Keratinocyte (primary cell): ENCODE results near the gene ASB10. TPM values are rescaled to one million over a fixed set of nuclear protein-coding genes. Genes with fewer than 3 reads are reported as not detected.

Source experiments
- DNase-seq: peaks from one replicate; pipeline ENCODE4 v3.0.0-alpha.2; 2011; ENCODE audit warnings: low read depth, missing footprints, low spot score
- FAIRE-seq: peaks from 2 replicates; lab custom pipeline; 2011; peaks lifted over from hg19 to GRCh38; lab: Jason Lieb, UNC
- H2AFZ ChIP-seq: 2 replicates; pipeline ENCODE4 v1.6.0; 2012; ENCODE audit warnings: low read length, control low read depth, inconsistent platforms; ENCODE audit not compliant: control insufficient read depth
- H3K27ac ChIP-seq: 2 replicates; pipeline ENCODE4 v1.5.1; 2011; ENCODE audit warnings: low read length; ENCODE audit not compliant: control insufficient read depth, insufficient read depth
- H3K27me3 ChIP-seq: 3 replicates; pipeline ENCODE4 v1.6.0; 2011; ENCODE audit warnings: low read length; ENCODE audit not compliant: control insufficient read depth, insufficient read depth; ENCODE audit errors: extremely low read depth
- H3K36me3 ChIP-seq, 2 experiments: 2 replicates in 1 of 2; 3 replicates in 1 of 2; pipeline ENCODE4 v1.5.1; 2011; ENCODE audit warnings: low read length in 2 of 2, mild to moderate bottlenecking in 1 of 2; ENCODE audit not compliant: control insufficient read depth in 2 of 2, insufficient read depth in 2 of 2; ENCODE audit errors: extremely low read depth in 1 of 2
- H3K4me1 ChIP-seq: 3 replicates; pipeline ENCODE4 v1.5.1; 2011; ENCODE audit warnings: low read length; ENCODE audit not compliant: control insufficient read depth, insufficient read depth; ENCODE audit errors: extremely low read depth
- H3K4me2 ChIP-seq: 3 replicates; pipeline ENCODE4 v1.6.0; 2011; ENCODE audit warnings: low read depth, low read length; ENCODE audit not compliant: control insufficient read depth, insufficient read depth; ENCODE audit errors: extremely low read depth
- H3K4me3 ChIP-seq, 3 experiments: fragments of 200-600 bp in 1 of 3; sonication (generic) in 1 of 3; 2 replicates in 2 of 3; 3 replicates in 1 of 3; pipeline ENCODE4 v1.5.1; 2011 to 2016; ENCODE audit warnings: low read length in 3 of 3, mild to moderate bottlenecking in 3 of 3, control low read depth in 2 of 3, inconsistent platforms in 1 of 3, low read depth in 1 of 3, mixed read lengths in 1 of 3, mixed run types in 1 of 3, moderate library complexity in 1 of 3; ENCODE audit not compliant: control insufficient read depth in 2 of 3, insufficient read depth in 2 of 3; ENCODE audit errors: extremely low read depth in 1 of 3
- H3K79me2 ChIP-seq: 2 replicates; pipeline ENCODE4 v1.6.0; 2012; ENCODE audit warnings: low read length; ENCODE audit not compliant: control insufficient read depth, insufficient read depth
- H3K9ac ChIP-seq: 3 replicates; pipeline ENCODE4 v1.6.0; 2011; ENCODE audit warnings: low read length; ENCODE audit not compliant: control insufficient read depth, insufficient read depth; ENCODE audit errors: extremely low read depth
- H3K9me1 ChIP-seq: 3 replicates; pipeline ENCODE4 v1.6.0; 2011; ENCODE audit warnings: low read length; ENCODE audit not compliant: control insufficient read depth, insufficient read depth; ENCODE audit errors: extremely low read depth
- H3K9me3 ChIP-seq: 2 replicates; pipeline ENCODE4 v1.5.1; 2012; ENCODE audit warnings: low read depth, low read length; ENCODE audit not compliant: control insufficient read depth
- H4K20me1 ChIP-seq: 3 replicates; pipeline ENCODE4 v1.6.0; 2011; ENCODE audit warnings: low read length; ENCODE audit not compliant: control insufficient read depth, insufficient read depth; ENCODE audit errors: extremely low read depth
- EZH2 ChIP-seq: IDR thresholded peaks from one replicate; pipeline ENCODE4 v1.6.1; 2012; ENCODE audit warnings: inconsistent platforms, mild to moderate bottlenecking, low read length, moderate library complexity
- dilution Hi-C: fragments of 300-500 bp; cut with MboI; formaldehyde crosslinking; loops from one replicate; pipeline ENCODE4 v1.7.0; 2020; ENCODE audit warnings: low sequenced_read_pairs; ENCODE audit not compliant: extremely low pct_ligation_motif_present
- polyA plus RNA-seq, 5 experiments: library from polyadenylated mRNA; depleted of rRNA in 3 of 5; stranded (reverse) in 3 of 5; stranded (forward) in 1 of 5; unstranded in 1 of 5; fragments of >200 nt; gene quantifications; 1 replicate in 1 of 5; 2 replicates in 3 of 5; 3 replicates in 1 of 5; pipeline versions ENCODE4 v1.2.1 to v1.2.3, GENCODE V29; 2011 to 2012; ENCODE audit warnings: missing spikeins in 2 of 5, low read depth in 1 of 5, low replicate concordance in 1 of 5
- TF ChIP-seq, protein P1 (sequence below), 3 experiments: IDR thresholded peaks in 1 of 3; conservative IDR thresholded peaks in 1 of 3; optimal IDR thresholded peaks in 1 of 3; 2 replicates in 2 of 3; 3 replicates in 1 of 3; pipeline versions ENCODE3 to v1.5.1; 2011; ENCODE audit warnings: low read length in 3 of 3, mild to moderate bottlenecking in 3 of 3, moderate library complexity in 2 of 3, control low read depth in 1 of 3, inconsistent platforms in 1 of 3; ENCODE audit not compliant: insufficient read depth in 2 of 3; ENCODE audit errors: extremely low read depth in 1 of 3

Gene ASB10
- polyA plus RNA-seq, 1 donor (not counting 4 experiments of a cell fraction or from before 2014, with no cell fraction given), result not detected

DNA sequence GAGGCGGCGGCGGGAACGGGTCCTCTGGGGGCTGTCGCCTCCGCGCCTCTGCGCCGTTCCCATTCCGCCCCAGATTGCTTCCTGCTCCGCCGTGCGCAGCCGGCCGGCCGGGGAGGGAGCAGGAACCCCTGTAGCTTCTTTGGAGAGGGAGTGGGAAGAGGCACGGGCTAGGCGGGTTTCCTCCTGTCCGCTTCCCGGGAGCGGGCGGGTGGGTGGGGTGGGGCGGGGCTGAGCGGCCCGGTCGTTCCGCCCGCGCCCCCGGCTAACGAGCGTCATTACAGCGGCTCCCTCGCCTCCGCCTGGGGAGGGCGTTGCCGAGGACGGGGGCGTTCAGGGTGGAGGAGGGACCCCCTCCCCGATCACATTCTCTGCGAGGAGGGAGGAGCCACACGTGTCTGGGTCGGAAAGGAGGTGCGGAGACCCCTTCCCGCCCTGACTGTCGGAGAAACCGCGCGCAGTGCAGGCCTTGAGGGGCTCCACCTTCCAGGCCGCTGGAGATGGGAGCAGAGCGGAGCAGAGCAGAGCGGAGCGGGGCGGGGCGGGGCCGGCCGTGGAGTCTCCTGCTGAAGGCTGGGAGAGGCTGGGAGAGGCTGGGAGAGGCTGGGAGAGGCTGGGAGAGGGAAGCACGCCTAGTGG lies 61.1 kb downstream of the ASB10 start:
- no peaks in the 10 kb centered on the region for H3K27me3 ChIP-seq
- H2AFZ ChIP-seq, result no peak overlapping the region
- no peak overlapping the region for H3K9ac ChIP-seq
- H3K9me1 ChIP-seq, result peaks cover 2% of the 10 kb centered on the region
- dilution Hi-C loops, result no loop called here
- peak overlapping the region; percentile 66 for H3K4me2 ChIP-seq
- TF ChIP-seq, protein P1, sequence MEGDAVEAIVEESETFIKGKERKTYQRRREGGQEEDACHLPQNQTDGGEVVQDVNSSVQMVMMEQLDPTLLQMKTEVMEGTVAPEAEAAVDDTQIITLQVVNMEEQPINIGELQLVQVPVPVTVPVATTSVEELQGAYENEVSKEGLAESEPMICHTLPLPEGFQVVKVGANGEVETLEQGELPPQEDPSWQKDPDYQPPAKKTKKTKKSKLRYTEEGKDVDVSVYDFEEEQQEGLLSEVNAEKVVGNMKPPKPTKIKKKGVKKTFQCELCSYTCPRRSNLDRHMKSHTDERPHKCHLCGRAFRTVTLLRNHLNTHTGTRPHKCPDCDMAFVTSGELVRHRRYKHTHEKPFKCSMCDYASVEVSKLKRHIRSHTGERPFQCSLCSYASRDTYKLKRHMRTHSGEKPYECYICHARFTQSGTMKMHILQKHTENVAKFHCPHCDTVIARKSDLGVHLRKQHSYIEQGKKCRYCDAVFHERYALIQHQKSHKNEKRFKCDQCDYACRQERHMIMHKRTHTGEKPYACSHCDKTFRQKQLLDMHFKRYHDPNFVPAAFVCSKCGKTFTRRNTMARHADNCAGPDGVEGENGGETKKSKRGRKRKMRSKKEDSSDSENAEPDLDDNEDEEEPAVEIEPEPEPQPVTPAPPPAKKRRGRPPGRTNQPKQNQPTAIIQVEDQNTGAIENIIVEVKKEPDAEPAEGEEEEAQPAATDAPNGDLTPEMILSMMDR (optimal IDR thresholded peaks at IDR 0.05 in 1 of 3, IDR thresholded peaks at IDR 0.05 in 1 of 3, conservative IDR thresholded peaks at IDR 0.05 in 1 of 3; ENCODE audit: extremely low read depth in 1 of 3, insufficient read depth in 2 of 3, low read length in 3 of 3), result no peak
- no peak for TF ChIP-seq EZH2
- no peak overlapping the region for H3K27ac ChIP-seq
- H3K4me3 ChIP-seq, result peak overlapping the region in 2 of 3 experiments; percentile 10 to 37
- DNase-seq, result no peak
- H3K9me3 ChIP-seq, result no peaks in the 10 kb centered on the region
- H3K79me2 ChIP-seq, result peaks cover 23% of the 10 kb centered on the region
- H4K20me1 ChIP-seq, result peaks cover 27% of the 10 kb centered on the region
- FAIRE-seq, result no peak
- H3K36me3 ChIP-seq, result peaks cover 43 to 46% of the 10 kb centered on the region in 2 experiments
- H3K4me1 ChIP-seq, result peaks cover 18% of the 10 kb centered on the region

Other genes with a start within 250 kb of the ASB10 start
- 0.03 TPM in 1 of 3 replicates, not detected in the others for gene KCNH2, start 208.9 kb downstream of the ASB10 start, polyA plus RNA-seq
- 0.77 to 1.2 TPM (median 0.95 TPM) in 3 replicates for gene NOS3, start 196.2 kb downstream of the ASB10 start, polyA plus RNA-seq
- 0.12 to 0.21 TPM (median 0.19 TPM) in 3 replicates for gene ATG9B, start 162.8 kb downstream of the ASB10 start, polyA plus RNA-seq
- 15.5 to 25.2 TPM (median 24.6 TPM) in 3 replicates for gene ABCB8, start 158.8 kb downstream of the ASB10 start, polyA plus RNA-seq
- 0.24 to 0.97 TPM (median 0.35 TPM) in 3 replicates for gene ASIC3, start 138.7 kb downstream of the ASB10 start, polyA plus RNA-seq
- 19.3 to 26.3 TPM (median 22.8 TPM) in 3 replicates for gene CDK5, start 129.4 kb downstream of the ASB10 start, polyA plus RNA-seq
- gene SLC4A2, start 127.7 kb downstream of the ASB10 start, polyA plus RNA-seq, result 33.8 to 49.5 TPM (median 45.7 TPM) in 3 replicates
- gene FASTK, start 106.4 kb downstream of the ASB10 start, polyA plus RNA-seq, result 27.2 to 39.3 TPM (median 31.4 TPM) in 3 replicates
- gene TMUB1, start 103.8 kb downstream of the ASB10 start, polyA plus RNA-seq, result 12.2 to 22.3 TPM (median 14.6 TPM) in 3 replicates
- gene AGAP3, start 100.8 kb downstream of the ASB10 start, polyA plus RNA-seq, result 64.3 to 96.7 TPM (median 83.2 TPM) in 3 replicates
- gene GBX1, start 19.6 kb downstream of the ASB10 start, polyA plus RNA-seq, result not detected in 3 replicates
- not detected in 3 replicates for gene H2BK1, start 23.2 kb upstream of the ASB10 start, polyA plus RNA-seq
- 33.3 to 68.6 TPM (median 43.6 TPM) in 3 replicates for gene ABCF2, start 40.0 kb upstream of the ASB10 start, polyA plus RNA-seq
- 16.2 to 33.0 TPM (median 26.0 TPM) in 3 replicates for gene CHPF2, start 45.2 kb upstream of the ASB10 start, polyA plus RNA-seq
- 3.0 to 6.0 TPM (median 3.1 TPM) in 3 replicates for gene SMARCD3, start 61.4 kb upstream of the ASB10 start, polyA plus RNA-seq
- gene NUB1, start 154.6 kb upstream of the ASB10 start, polyA plus RNA-seq, result 27.0 to 34.6 TPM (median 30.6 TPM) in 3 replicates
- gene WDR86, start 222.8 kb upstream of the ASB10 start, polyA plus RNA-seq, result not detected in 3 replicates